ENCODE data around the gene IGSF22.
A peak's percentile ranks its signal among the peaks of the same experiment; 100 is the strongest.

Gene IGSF22

GRCh38 chr11:18713646-18714442, 12.1 kb downstream of the IGSF22 start:
- DNase-seq (ENCODE audit: low spot score): no peak

- no peak for DNase-seq (ENCODE audit: low spot score)
These were observed 15.4 kb downstream of the IGSF22 start for GRCh38 chr11:18710545-18710944.

- no peak for DNase-seq (ENCODE audit: low spot score)
These were observed 16.6 kb downstream of the IGSF22 start for GRCh38 chr11:18709414-18709813.

DNA sequence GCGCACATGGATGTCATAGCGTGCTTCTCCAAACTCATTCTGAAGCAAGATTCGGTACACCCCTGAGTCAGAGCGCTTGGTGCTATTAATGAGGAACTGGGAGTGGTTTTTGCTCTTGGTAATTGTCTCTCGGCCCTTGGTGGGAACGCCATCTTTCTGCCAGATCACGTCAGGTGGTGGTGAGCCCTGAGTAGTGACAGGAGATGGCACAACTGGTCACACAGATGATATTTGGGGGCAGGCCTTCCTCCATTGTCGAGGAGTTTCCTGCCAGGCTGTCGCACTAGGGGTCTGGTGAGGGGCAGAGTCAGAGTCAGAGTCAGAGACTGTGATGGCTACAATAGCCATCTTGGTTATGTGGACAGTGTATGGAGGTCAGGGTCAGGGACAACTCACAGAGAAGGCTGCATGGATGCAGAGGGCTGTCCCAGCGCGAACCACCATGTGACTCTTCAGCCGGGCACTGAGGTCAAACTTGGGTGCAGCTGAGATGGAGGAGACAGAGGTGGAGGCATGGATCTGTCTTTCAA, 18.1 kb downstream of the IGSF22 start:
- DNase-seq (ENCODE audit: low spot score): no peak

GRCh38 chr11:18706330-18707243, 19.4 kb downstream of the IGSF22 start:
- peak; percentile 82 for DNase-seq (ENCODE audit: low spot score)

DNA sequence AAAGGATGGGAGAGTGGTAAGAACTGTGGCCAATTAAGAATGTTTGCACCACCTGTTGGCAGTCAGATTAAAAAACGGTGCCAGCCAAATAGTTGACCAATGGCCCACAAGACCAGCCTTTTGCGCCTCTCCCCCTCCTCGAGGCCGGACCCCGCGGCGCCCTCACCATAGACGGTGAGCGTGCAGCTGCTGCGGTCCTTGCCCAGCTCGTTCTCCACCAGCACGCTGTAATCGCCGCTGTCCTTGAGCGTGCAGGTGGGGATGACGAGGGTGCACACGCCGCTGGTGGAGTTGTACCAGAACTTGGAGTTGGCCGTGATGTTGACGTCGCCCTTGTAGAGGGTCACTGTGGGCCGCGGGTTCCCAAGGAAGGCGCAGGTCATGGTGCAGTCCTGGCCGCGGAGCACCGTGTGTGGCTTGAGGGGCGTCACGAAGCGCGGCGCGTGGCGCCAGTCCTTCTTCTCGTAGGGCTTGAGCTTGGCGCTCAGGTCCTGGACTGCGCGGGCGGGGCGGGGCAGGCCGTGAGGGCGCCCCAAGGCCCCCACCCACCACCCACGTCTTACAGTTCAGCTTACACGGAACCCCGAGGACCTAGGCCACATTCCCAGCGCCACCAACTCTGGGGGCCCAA, 20.2 kb downstream of the IGSF22 start:
- no peak for DNase-seq (ENCODE audit: low spot score)

GRCh38 chr11:18704698-18705097, 21.3 kb downstream of the IGSF22 start:
- DNase-seq (ENCODE audit: low spot score): no peak

DNA sequence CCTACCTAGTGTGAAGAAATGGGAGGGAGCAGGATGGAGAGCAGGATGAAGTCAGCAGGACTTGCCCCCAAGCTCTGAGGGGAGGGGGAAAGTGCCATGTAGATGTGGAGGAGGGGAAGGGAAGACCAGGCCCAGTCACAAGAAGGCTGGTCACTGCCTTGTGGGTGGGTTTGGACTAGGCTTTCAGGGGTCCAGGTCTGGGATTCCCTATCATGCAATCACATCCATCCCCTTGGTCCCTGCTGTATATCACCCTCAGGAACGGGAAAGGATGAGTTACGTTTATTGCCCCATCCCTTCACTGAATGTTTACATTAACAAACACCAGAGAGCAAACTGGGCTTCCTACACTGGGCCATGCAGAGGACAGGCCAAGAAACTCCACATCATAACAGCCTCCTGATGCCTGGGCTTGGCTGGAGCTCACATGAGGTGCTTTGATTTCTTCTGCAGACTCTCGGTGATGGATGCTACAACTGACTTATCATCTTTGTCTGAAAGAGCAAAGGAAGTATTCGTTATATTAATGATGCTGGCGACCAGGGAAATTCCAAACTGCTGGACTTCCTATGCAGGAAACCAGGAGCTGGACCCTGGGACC, 21.8 kb downstream of the IGSF22 start:
- DNase-seq (ENCODE audit: low spot score): no peak

GRCh38 chr11:18703001-18703763, 22.8 kb downstream of the IGSF22 start:
- no peak for DNase-seq (ENCODE audit: low spot score)

DNA sequence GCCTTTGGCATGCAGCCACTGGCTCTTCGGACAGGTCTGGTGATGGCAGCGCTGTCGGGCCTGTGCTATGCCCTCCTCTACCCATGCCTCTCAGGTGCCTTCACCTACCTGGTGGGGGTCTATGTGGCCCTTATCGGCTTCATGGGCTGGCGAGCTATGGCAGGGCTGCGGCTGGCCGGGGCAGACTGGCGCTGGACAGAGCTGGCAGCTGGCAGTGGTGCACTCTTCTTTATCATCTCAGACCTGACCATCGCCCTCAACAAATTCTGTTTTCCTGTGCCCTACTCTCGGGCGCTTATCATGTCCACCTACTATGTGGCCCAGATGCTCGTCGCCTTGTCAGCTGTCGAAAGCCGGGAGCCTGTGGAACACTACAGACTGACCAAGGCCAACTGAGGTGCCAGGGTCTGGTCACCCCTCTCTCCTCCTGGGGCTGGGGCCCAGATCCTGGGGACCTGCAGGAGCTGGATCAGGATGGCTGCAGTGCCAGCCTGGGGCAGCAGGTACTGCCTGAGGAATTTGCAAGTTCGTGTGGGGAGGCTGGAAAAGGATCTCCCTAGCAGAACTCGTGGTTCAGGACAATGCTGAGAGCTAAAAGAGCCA, 24.3 kb downstream of the IGSF22 start:
- no peak for DNase-seq (ENCODE audit: low spot score)

- DNase-seq (ENCODE audit: low spot score): no peak
These were observed 25.1 kb downstream of the IGSF22 start for GRCh38 chr11:18700872-18701271.

GRCh38 chr11:18700375-18700774, 25.6 kb downstream of the IGSF22 start:
- DNase-seq (ENCODE audit: low spot score): no peak

- DNase-seq (ENCODE audit: low spot score): no peak
These were observed 26.1 kb downstream of the IGSF22 start for GRCh38 chr11:18699848-18700261.

- no peak for DNase-seq (ENCODE audit: low spot score)
These were observed 26.8 kb downstream of the IGSF22 start for GRCh38 chr11:18699269-18699596.

- DNase-seq (ENCODE audit: low spot score): peak; percentile 99
These were observed 27.4 kb downstream of the IGSF22 start, which contains the start of gene TMEM86A for GRCh38 chr11:18698341-18699268. TSS of gene TMEM86A (plus strand) at chr11:18698779. CDS start at chr11:18698887, 108 bp downstream.

DNA sequence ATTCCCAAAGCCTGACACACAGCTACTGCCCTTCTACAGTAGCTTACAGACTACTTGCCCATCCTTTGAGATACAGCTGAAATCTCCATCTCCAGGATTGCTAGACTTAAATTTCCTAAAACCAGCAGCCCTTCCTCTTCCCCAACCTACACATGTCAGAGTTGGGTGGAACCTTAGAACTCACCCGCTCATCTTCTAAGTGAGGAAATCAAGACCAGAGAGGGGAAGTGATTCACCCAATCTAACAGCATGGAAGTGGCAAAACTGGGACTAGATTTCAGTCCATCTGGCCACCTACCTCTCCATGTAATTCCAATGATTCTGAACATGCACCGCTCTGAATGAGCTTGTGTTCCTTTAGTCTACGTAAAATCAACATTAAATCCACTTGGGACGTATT, 28.4 kb downstream of the IGSF22 start:
- no peak for DNase-seq (ENCODE audit: low spot score)

- DNase-seq (ENCODE audit: low spot score): no peak
These were observed 29.3 kb downstream of the IGSF22 start for GRCh38 chr11:18696638-18697225.

- no peak for DNase-seq (ENCODE audit: low spot score)
These were observed 32.8 kb downstream of the IGSF22 start for GRCh38 chr11:18692941-18693760.

Measured in iPS-NIHi11 (cell line).